ENCODE data around the gene MRPL39. TPM values are rescaled to one million over a fixed set of nuclear protein-coding genes. Genes with fewer than 3 reads are reported as not detected.
A peak's percentile ranks its signal among the peaks of the same experiment; 100 is the strongest.

The MRPL39 gene
- total and polyA plus RNA-seq, 2 donors (not counting 1 experiment from before 2014, with no cell fraction given): 10.1 to 19.7 TPM

DNA sequence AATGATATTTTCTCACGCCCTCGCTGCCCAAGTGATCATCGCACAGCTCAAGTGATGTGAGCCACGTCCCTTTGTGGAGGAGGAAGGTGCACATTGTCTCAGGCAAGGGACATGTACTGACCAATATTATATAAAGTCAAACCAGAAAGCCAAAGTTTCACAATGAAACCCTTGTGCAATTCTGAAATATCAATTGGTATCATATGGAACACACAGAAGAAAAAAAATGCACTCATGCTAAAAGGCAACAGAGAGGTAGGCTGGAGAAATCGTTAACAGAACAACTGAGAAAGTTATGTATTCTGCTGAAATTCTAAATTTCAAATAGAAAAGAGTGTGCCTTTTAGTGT, 33.6 kb upstream of the MRPL39 start:
- intact Hi-C loops (cut with micrococcal nuclease): no loop called here

GRCh38 chr21:25640202-25640942, 33.1 kb upstream of the MRPL39 start:
- Histone ChIP-seq H4K20me1 (ENCODE audit: control insufficient read depth, insufficient read depth, low read length, poor library complexity, severe bottlenecking) (no peaks in the 10 kb centered on the region), H3K27me3 (replicated peaks in 1 of 4; ENCODE audit: control extremely low read depth in 1 of 4, control insufficient read depth in 3 of 4, insufficient read depth in 4 of 4, low read length in 3 of 4) (no peaks in the 10 kb centered on the region), H3K27ac (ENCODE audit: low read length in 2 of 2) (no peak overlapping the region), H2AFZ (ENCODE audit: insufficient read depth, low read depth, low read length, poor library complexity, severe bottlenecking) (peak overlapping the region; percentile 87), H3K79me2 (ENCODE audit: control insufficient read depth, insufficient read depth, low read length) (no peaks in the 10 kb centered on the region), H3K4me3 (ENCODE audit: control extremely low read depth in 1 of 5, extremely low read depth in 1 of 5, insufficient read depth in 1 of 5, low read depth in 2 of 5, low read length in 4 of 5) (peak overlapping the region; percentile 32 to 85 (median 69)), H3K4me1 (ENCODE audit: control insufficient read depth in 2 of 2, insufficient read depth in 2 of 2, low read length in 2 of 2) (peaks cover 13 to 14% of the 10 kb centered on the region in 2 donors), H3K9me3 (ENCODE audit: control extremely low read depth in 1 of 3, control insufficient read depth in 2 of 3, insufficient read depth in 1 of 3, low read length in 2 of 3) (no peaks in the 10 kb centered on the region), H3K36me3 (replicated peaks in 1 of 2; ENCODE audit: control extremely low read depth in 1 of 2, control insufficient read depth in 1 of 2, extremely low read depth in 1 of 2, insufficient read depth in 2 of 2, low read length in 1 of 2) (no peaks in the 10 kb centered on the region), H3K4me2 (replicated peaks; ENCODE audit: low read depth, low read length, poor library complexity, severe bottlenecking) (peak overlapping the region; percentile 77), H3K9ac (ENCODE audit: low read length) (peak overlapping the region; percentile 82)
- Mint-ChIP-seq H3K27me3 (peaks cover 4% of the 10 kb centered on the region), H3K27ac (peak overlapping the region; percentile 81), H3K9me3 (ENCODE audit: insufficient read depth) (no peaks in the 10 kb centered on the region), H3K4me1 (peaks cover 19% of the 10 kb centered on the region), H3K4me3 (peak overlapping the region; percentile 84)
- ATAC-seq (ENCODE audit: low read depth): no peak
- under 1% methylated on average over 12 of the region's 27 CpGs for WGBS (ENCODE audit: insufficient coverage)
- intact Hi-C loops (cut with micrococcal nuclease): no loop called here
- CTCF ChIA-PET: interaction anchor here (0.9 to 4.1 kb wide), 2 partner anchors 29 to 32 kb away, joined by 5 to 30 read pairs; partner anchors contain the start of gene MRPL39
- TF ChIP-seq EZH2 (IDR thresholded peaks at IDR 0.05; ENCODE audit: borderline replicate concordance, insufficient read depth, low read depth, low read length, poor library complexity, severe bottlenecking): no peak
- POLR2A ChIA-PET: no interaction called here
- DNase-seq: no peak

More for the DNA sequence above, 33.6 kb upstream of the MRPL39 start:
- DNase-seq (no peak), ATAC-seq (ENCODE audit: low read depth) (no peak)
- Mint-ChIP-seq H3K27me3 (peaks cover 4% of the 10 kb centered on the region), H3K4me3 (peak overlapping the region; percentile 84), H3K27ac (peak overlapping the region; percentile 1), H3K4me1 (peaks cover 19% of the 10 kb centered on the region), H3K9me3 (ENCODE audit: insufficient read depth) (no peaks in the 10 kb centered on the region)
- Histone ChIP-seq H3K27ac (ENCODE audit: low read length in 2 of 2) (no peak overlapping the region), H4K20me1 (ENCODE audit: control insufficient read depth, insufficient read depth, low read length, poor library complexity, severe bottlenecking) (no peaks in the 10 kb centered on the region), H2AFZ (ENCODE audit: insufficient read depth, low read depth, low read length, poor library complexity, severe bottlenecking) (peak overlapping the region; percentile 87), H3K27me3 (replicated peaks in 1 of 4; ENCODE audit: control extremely low read depth in 1 of 4, control insufficient read depth in 3 of 4, insufficient read depth in 4 of 4, low read length in 3 of 4) (no peaks in the 10 kb centered on the region), H3K9me3 (ENCODE audit: control extremely low read depth in 1 of 3, control insufficient read depth in 2 of 3, insufficient read depth in 1 of 3, low read length in 2 of 3) (no peaks in the 10 kb centered on the region), H3K4me1 (ENCODE audit: control insufficient read depth in 2 of 2, insufficient read depth in 2 of 2, low read length in 2 of 2) (peaks cover 13 to 14% of the 10 kb centered on the region in 2 donors), H3K79me2 (ENCODE audit: control insufficient read depth, insufficient read depth, low read length) (no peaks in the 10 kb centered on the region), H3K9ac (ENCODE audit: low read length) (no peak overlapping the region), H3K36me3 (replicated peaks in 1 of 2; ENCODE audit: control extremely low read depth in 1 of 2, control insufficient read depth in 1 of 2, extremely low read depth in 1 of 2, insufficient read depth in 2 of 2, low read length in 1 of 2) (no peaks in the 10 kb centered on the region), H3K4me2 (replicated peaks; ENCODE audit: low read depth, low read length, poor library complexity, severe bottlenecking) (peak overlapping the region; percentile 77), H3K4me3 (ENCODE audit: control extremely low read depth in 1 of 5, extremely low read depth in 1 of 5, insufficient read depth in 1 of 5, low read depth in 2 of 5, low read length in 4 of 5) (peak overlapping the region in 1 of 5 experiments; percentile 85)
- ChIA-PET CTCF (interaction anchor here (0.9 to 4.1 kb wide), 2 partner anchors 29 to 33 kb away, joined by 5 to 30 read pairs; partner anchors contain the start of gene MRPL39), POLR2A (no interaction called here)
- TF ChIP-seq, protein P1, sequence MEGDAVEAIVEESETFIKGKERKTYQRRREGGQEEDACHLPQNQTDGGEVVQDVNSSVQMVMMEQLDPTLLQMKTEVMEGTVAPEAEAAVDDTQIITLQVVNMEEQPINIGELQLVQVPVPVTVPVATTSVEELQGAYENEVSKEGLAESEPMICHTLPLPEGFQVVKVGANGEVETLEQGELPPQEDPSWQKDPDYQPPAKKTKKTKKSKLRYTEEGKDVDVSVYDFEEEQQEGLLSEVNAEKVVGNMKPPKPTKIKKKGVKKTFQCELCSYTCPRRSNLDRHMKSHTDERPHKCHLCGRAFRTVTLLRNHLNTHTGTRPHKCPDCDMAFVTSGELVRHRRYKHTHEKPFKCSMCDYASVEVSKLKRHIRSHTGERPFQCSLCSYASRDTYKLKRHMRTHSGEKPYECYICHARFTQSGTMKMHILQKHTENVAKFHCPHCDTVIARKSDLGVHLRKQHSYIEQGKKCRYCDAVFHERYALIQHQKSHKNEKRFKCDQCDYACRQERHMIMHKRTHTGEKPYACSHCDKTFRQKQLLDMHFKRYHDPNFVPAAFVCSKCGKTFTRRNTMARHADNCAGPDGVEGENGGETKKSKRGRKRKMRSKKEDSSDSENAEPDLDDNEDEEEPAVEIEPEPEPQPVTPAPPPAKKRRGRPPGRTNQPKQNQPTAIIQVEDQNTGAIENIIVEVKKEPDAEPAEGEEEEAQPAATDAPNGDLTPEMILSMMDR (IDR thresholded peaks at IDR 0.05): no peak
- TF ChIP-seq EZH2 (IDR thresholded peaks at IDR 0.05; ENCODE audit: borderline replicate concordance, insufficient read depth, low read depth, low read length, poor library complexity, severe bottlenecking): no peak
- WGBS (ENCODE audit: insufficient coverage): no CpG with 5 or more reads among the region's 5 CpGs

Data from B cell (primary cell).